Measurements from ENCODE around the gene DENND1A.

The DENND1A gene

GRCh38 chr9:123347289-123348060 lies 582.5 kb downstream of the DENND1A start:
- no peak overlapping the region for H2BK5ac ChIP-seq (ENCODE audit: low read length)
- no peak overlapping the region for H3K4me2 ChIP-seq (ENCODE audit: insufficient read depth, low read length, poor library complexity, severe bottlenecking)
- no peak overlapping the region for H2BK15ac ChIP-seq (ENCODE audit: low read length)
- peaks cover 4% of the 10 kb centered on the region for H3K79me1 ChIP-seq (ENCODE audit: low read depth, low read length)
- no peak overlapping the region for H4K91ac ChIP-seq (ENCODE audit: low read depth, low read length, poor library complexity)
- no peak overlapping the region for H2AFZ ChIP-seq (ENCODE audit: low read length)
- peak overlapping the region; percentile 97 for H3K14ac ChIP-seq (ENCODE audit: low read length)
- H3K23ac ChIP-seq (ENCODE audit: low read depth, low read length, poor library complexity): peak overlapping the region; percentile 89
- no peak overlapping the region for H3K4ac ChIP-seq (ENCODE audit: low read length)
- H2BK120ac ChIP-seq (ENCODE audit: low read depth, low read length): peak overlapping the region; percentile 50
- peak overlapping the region; percentile 50 for H3K9ac ChIP-seq (ENCODE audit: low read depth, low read length, poor library complexity)
- H3K4me1 ChIP-seq (ENCODE audit: control insufficient read depth in 2 of 2, insufficient read depth in 1 of 2, low read depth in 1 of 2, low read length in 2 of 2): peaks cover 6 to 15% of the 10 kb centered on the region in 2 donors
- WGBS, 2 donors (ENCODE audit: extremely low coverage in 2 of 2, insufficient read length in 2 of 2, insufficient replicate concordance in 1 of 2): 100% methylated on average over 3 to 7 of the region's 12 CpGs
- peak overlapping the region; percentile 11 for H3K18ac ChIP-seq (ENCODE audit: low read length)
- DNase-seq (ENCODE audit: low spot score): no peak
- H4K8ac ChIP-seq (ENCODE audit: low read depth, low read length): peak overlapping the region; percentile 98
- H3K36me3 ChIP-seq (replicated peaks in 1 of 2; ENCODE audit: control insufficient read depth in 2 of 2, insufficient read depth in 2 of 2, low read length in 2 of 2): peaks cover 0 to 4% of the 10 kb centered on the region in 2 donors
- no peak overlapping the region for H2AK5ac ChIP-seq (ENCODE audit: low read depth, low read length)
- no peak overlapping the region for H3K27ac ChIP-seq (replicated peaks; ENCODE audit: low read length)
- H3K9me3 ChIP-seq (replicated peaks in 1 of 2; ENCODE audit: control insufficient read depth in 2 of 2, insufficient read depth in 1 of 2, low read depth in 1 of 2, low read length in 2 of 2): peaks cover 0 to 10% of the 10 kb centered on the region in 2 donors
- H2BK12ac ChIP-seq (ENCODE audit: low read length): no peak overlapping the region
- peak overlapping the region in 1 of 2 donors; percentile 66 for H3K4me3 ChIP-seq (ENCODE audit: low read length in 2 of 2)
- H3K27me3 ChIP-seq (ENCODE audit: control insufficient read depth in 3 of 3, insufficient read depth in 3 of 3, low read depth in 1 of 3, low read length in 3 of 3): peaks cover 0 to 7% (median 0%) of the 10 kb centered on the region in 3 experiments

GRCh38 chr9:123346826-123347225 lies 583.1 kb downstream of the DENND1A start:
- no peak overlapping the region for H2BK15ac ChIP-seq (ENCODE audit: low read length)
- H2BK120ac ChIP-seq (ENCODE audit: low read depth, low read length): no peak overlapping the region
- H2BK12ac ChIP-seq (ENCODE audit: low read length): no peak overlapping the region
- no peak for DNase-seq (ENCODE audit: low spot score)
- H3K14ac ChIP-seq (ENCODE audit: low read length): peak overlapping the region; percentile 1
- no peak overlapping the region for H2AFZ ChIP-seq (ENCODE audit: low read length)
- peaks cover 0 to 4% of the 10 kb centered on the region in 2 donors for H3K36me3 ChIP-seq (replicated peaks in 1 of 2; ENCODE audit: control insufficient read depth in 2 of 2, insufficient read depth in 2 of 2, low read length in 2 of 2)
- peaks cover 0 to 10% of the 10 kb centered on the region in 2 donors for H3K9me3 ChIP-seq (replicated peaks in 1 of 2; ENCODE audit: control insufficient read depth in 2 of 2, insufficient read depth in 1 of 2, low read depth in 1 of 2, low read length in 2 of 2)
- peaks cover 6 to 15% of the 10 kb centered on the region in 2 donors for H3K4me1 ChIP-seq (ENCODE audit: control insufficient read depth in 2 of 2, insufficient read depth in 1 of 2, low read depth in 1 of 2, low read length in 2 of 2)
- no peak overlapping the region for H2BK5ac ChIP-seq (ENCODE audit: low read length)
- H4K91ac ChIP-seq (ENCODE audit: low read depth, low read length, poor library complexity): no peak overlapping the region
- peak overlapping the region; percentile 34 for H3K23ac ChIP-seq (ENCODE audit: low read depth, low read length, poor library complexity)
- no peak overlapping the region for H4K8ac ChIP-seq (ENCODE audit: low read depth, low read length)
- no peak overlapping the region for H2AK5ac ChIP-seq (ENCODE audit: low read depth, low read length)
- peaks cover 0 to 7% (median 0%) of the 10 kb centered on the region in 3 experiments for H3K27me3 ChIP-seq (ENCODE audit: control insufficient read depth in 3 of 3, insufficient read depth in 3 of 3, low read depth in 1 of 3, low read length in 3 of 3)
- WGBS, 2 donors (ENCODE audit: extremely low coverage in 2 of 2, insufficient read length in 2 of 2, insufficient replicate concordance in 1 of 2): 100% methylated on average over 1 of the region's 3 CpGs; no CpG with 5 or more reads in 1 of the 2 donors
- no peak overlapping the region for H3K27ac ChIP-seq (replicated peaks; ENCODE audit: low read length)
- H3K79me1 ChIP-seq (ENCODE audit: low read depth, low read length): peaks cover 4% of the 10 kb centered on the region
- no peak overlapping the region for H3K18ac ChIP-seq (ENCODE audit: low read length)
- no peak overlapping the region for H3K4ac ChIP-seq (ENCODE audit: low read length)
- H3K9ac ChIP-seq (ENCODE audit: low read depth, low read length, poor library complexity): no peak overlapping the region
- no peak overlapping the region for H3K4me2 ChIP-seq (ENCODE audit: insufficient read depth, low read length, poor library complexity, severe bottlenecking)
- peak overlapping the region in 1 of 2 donors; percentile 66 for H3K4me3 ChIP-seq (ENCODE audit: low read length in 2 of 2)

DNA sequence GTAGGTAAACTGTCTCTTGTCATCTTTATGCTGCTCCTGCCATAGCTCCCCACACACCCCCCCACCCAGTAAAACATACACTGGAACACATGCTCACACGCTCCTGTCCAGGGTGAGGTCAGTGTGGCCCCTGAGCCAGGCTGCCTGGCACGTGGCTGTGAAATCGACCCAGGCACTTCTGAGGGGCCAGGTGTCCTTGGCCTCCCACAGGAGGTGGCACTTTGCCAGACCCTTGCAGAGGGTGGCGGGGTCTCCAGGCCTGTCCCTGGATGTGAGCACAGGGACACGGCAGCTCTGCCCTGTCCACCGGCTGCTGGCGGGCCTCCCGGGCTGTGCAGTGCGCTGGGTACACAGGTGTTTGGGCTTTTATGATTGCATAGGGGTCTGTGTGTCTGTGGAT lies 583.9 kb downstream of the DENND1A start:
- H3K4me3 ChIP-seq (ENCODE audit: low read length in 2 of 2): no peak overlapping the region
- H3K4me1 ChIP-seq (ENCODE audit: control insufficient read depth in 2 of 2, insufficient read depth in 1 of 2, low read depth in 1 of 2, low read length in 2 of 2): peaks cover 6 to 15% of the 10 kb centered on the region in 2 donors
- peak overlapping the region; percentile 54 for H2AFZ ChIP-seq (ENCODE audit: low read length)
- no peak overlapping the region for H3K27ac ChIP-seq (replicated peaks; ENCODE audit: low read length)
- peak overlapping the region; percentile 22 for H3K14ac ChIP-seq (ENCODE audit: low read length)
- no CpG with 5 or more reads among the region's 9 CpGs for WGBS, 2 donors (ENCODE audit: extremely low coverage in 2 of 2, insufficient read length in 2 of 2, insufficient replicate concordance in 1 of 2)
- H3K18ac ChIP-seq (ENCODE audit: low read length): peak overlapping the region; percentile 76
- DNase-seq (ENCODE audit: low spot score): no peak
- H3K79me1 ChIP-seq (ENCODE audit: low read depth, low read length): peaks cover 4% of the 10 kb centered on the region
- no peak overlapping the region for H3K4ac ChIP-seq (ENCODE audit: low read length)
- H2BK12ac ChIP-seq (ENCODE audit: low read length): peak overlapping the region; percentile 36
- H2AK5ac ChIP-seq (ENCODE audit: low read depth, low read length): no peak overlapping the region
- no peak overlapping the region for H2BK5ac ChIP-seq (ENCODE audit: low read length)
- no peak overlapping the region for H4K91ac ChIP-seq (ENCODE audit: low read depth, low read length, poor library complexity)
- H2BK15ac ChIP-seq (ENCODE audit: low read length): no peak overlapping the region
- H3K27me3 ChIP-seq (ENCODE audit: control insufficient read depth in 3 of 3, insufficient read depth in 3 of 3, low read depth in 1 of 3, low read length in 3 of 3): peaks cover 0 to 7% (median 0%) of the 10 kb centered on the region in 3 experiments
- H2BK120ac ChIP-seq (ENCODE audit: low read depth, low read length): no peak overlapping the region
- H3K9me3 ChIP-seq (replicated peaks in 1 of 2; ENCODE audit: control insufficient read depth in 2 of 2, insufficient read depth in 1 of 2, low read depth in 1 of 2, low read length in 2 of 2): peaks cover 0 to 10% of the 10 kb centered on the region in 2 donors
- peak overlapping the region; percentile 45 for H3K9ac ChIP-seq (ENCODE audit: low read depth, low read length, poor library complexity)
- H3K4me2 ChIP-seq (ENCODE audit: insufficient read depth, low read length, poor library complexity, severe bottlenecking): no peak overlapping the region
- peaks cover 0 to 4% of the 10 kb centered on the region in 2 donors for H3K36me3 ChIP-seq (replicated peaks in 1 of 2; ENCODE audit: control insufficient read depth in 2 of 2, insufficient read depth in 2 of 2, low read length in 2 of 2)
- H4K8ac ChIP-seq (ENCODE audit: low read depth, low read length): peak overlapping the region; percentile 7
- peak overlapping the region; percentile 8 for H3K23ac ChIP-seq (ENCODE audit: low read depth, low read length, poor library complexity)

DNA sequence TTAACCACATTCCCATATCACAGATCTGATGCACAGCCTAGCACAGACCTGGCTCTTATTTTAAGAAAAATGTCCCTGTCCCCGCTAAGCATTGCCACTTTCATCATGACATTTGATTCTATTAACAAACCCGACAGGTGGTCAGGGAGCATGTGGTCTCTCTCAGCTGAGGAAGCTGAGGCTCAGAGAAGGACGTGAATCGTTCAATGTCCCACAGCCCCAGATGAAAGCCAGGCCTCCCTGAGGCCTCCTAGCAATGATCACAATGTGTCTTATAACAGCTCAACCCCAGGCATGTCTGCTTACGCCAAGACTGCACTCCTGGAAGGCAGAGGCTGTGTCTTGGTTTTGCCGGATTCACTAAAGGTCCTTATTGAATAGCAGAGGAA lies 584.4 kb downstream of the DENND1A start:
- Histone ChIP-seq H3K4me1 (ENCODE audit: control insufficient read depth in 2 of 2, insufficient read depth in 1 of 2, low read depth in 1 of 2, low read length in 2 of 2) (peaks cover 6 to 16% of the 10 kb centered on the region in 2 donors), H2AFZ (ENCODE audit: low read length) (peak overlapping the region; percentile 54), H3K27me3 (ENCODE audit: control insufficient read depth in 3 of 3, insufficient read depth in 3 of 3, low read depth in 1 of 3, low read length in 3 of 3) (peaks cover 0 to 7% (median 0%) of the 10 kb centered on the region in 3 experiments), H3K9ac (ENCODE audit: low read depth, low read length, poor library complexity) (no peak overlapping the region), H3K4ac (ENCODE audit: low read length) (no peak overlapping the region), H2BK15ac (ENCODE audit: low read length) (no peak overlapping the region), H2AK5ac (ENCODE audit: low read depth, low read length) (no peak overlapping the region), H4K8ac (ENCODE audit: low read depth, low read length) (peak overlapping the region; percentile 7), H2BK5ac (ENCODE audit: low read length) (no peak overlapping the region), H2BK12ac (ENCODE audit: low read length) (no peak overlapping the region), H3K18ac (ENCODE audit: low read length) (no peak overlapping the region), H3K4me2 (ENCODE audit: insufficient read depth, low read length, poor library complexity, severe bottlenecking) (no peak overlapping the region), H3K27ac (replicated peaks; ENCODE audit: low read length) (no peak overlapping the region), H4K91ac (ENCODE audit: low read depth, low read length, poor library complexity) (no peak overlapping the region), H3K79me1 (ENCODE audit: low read depth, low read length) (peaks cover 4% of the 10 kb centered on the region), H3K9me3 (replicated peaks in 1 of 2; ENCODE audit: control insufficient read depth in 2 of 2, insufficient read depth in 1 of 2, low read depth in 1 of 2, low read length in 2 of 2) (peaks cover 0 to 10% of the 10 kb centered on the region in 2 donors), H3K4me3 (ENCODE audit: low read length in 2 of 2) (no peak overlapping the region), H3K23ac (ENCODE audit: low read depth, low read length, poor library complexity) (no peak overlapping the region), H3K36me3 (replicated peaks in 1 of 2; ENCODE audit: control insufficient read depth in 2 of 2, insufficient read depth in 2 of 2, low read length in 2 of 2) (peaks cover 0 to 4% of the 10 kb centered on the region in 2 donors), H3K14ac (ENCODE audit: low read length) (no peak overlapping the region), H2BK120ac (ENCODE audit: low read depth, low read length) (no peak overlapping the region)
- WGBS, 2 donors (ENCODE audit: extremely low coverage in 2 of 2, insufficient read length in 2 of 2, insufficient replicate concordance in 1 of 2): no CpG with 5 or more reads among the region's 6 CpGs
- no peak for DNase-seq (ENCODE audit: low spot score)

Data from neuronal stem cell (in vitro differentiated cells).